Measurements from ENCODE around the gene NAPEPLD. TPM values are rescaled to one million over a fixed set of nuclear protein-coding genes. Genes with fewer than 3 reads are reported as not detected.

Gene NAPEPLD
- polyA plus RNA-seq, 1 donor from 2014 or later = 8.8 TPM

DNA sequence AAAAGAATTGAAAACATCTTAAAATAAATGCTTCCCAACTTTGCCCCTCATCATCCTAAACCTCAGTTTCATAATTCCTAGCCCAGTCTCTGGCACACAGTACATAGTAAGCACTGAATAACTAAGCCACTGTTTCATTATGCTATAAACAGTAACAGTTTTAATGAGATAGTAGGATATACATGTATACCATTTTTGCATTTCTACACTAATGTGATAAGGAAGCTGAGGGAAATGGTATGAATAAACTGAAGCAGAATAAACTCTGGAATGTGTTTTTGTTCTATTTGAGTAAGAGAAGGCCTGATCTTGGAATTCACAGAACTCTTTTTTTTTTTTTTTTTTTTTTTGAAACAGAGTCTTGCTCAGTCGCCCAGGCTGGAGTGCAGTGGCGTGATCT, 8.8 kb downstream of the NAPEPLD start:
- H4K20me1 ChIP-seq (ENCODE audit: insufficient read depth) = no peaks in the 10 kb centered on the region
- no peaks in the 10 kb centered on the region for H3K9me2 ChIP-seq (ENCODE audit: insufficient read depth, low read length)
- no peak overlapping the region for H3K27ac ChIP-seq (ENCODE audit: low read length)
- TF ChIP-seq, protein P1, sequence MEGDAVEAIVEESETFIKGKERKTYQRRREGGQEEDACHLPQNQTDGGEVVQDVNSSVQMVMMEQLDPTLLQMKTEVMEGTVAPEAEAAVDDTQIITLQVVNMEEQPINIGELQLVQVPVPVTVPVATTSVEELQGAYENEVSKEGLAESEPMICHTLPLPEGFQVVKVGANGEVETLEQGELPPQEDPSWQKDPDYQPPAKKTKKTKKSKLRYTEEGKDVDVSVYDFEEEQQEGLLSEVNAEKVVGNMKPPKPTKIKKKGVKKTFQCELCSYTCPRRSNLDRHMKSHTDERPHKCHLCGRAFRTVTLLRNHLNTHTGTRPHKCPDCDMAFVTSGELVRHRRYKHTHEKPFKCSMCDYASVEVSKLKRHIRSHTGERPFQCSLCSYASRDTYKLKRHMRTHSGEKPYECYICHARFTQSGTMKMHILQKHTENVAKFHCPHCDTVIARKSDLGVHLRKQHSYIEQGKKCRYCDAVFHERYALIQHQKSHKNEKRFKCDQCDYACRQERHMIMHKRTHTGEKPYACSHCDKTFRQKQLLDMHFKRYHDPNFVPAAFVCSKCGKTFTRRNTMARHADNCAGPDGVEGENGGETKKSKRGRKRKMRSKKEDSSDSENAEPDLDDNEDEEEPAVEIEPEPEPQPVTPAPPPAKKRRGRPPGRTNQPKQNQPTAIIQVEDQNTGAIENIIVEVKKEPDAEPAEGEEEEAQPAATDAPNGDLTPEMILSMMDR (IDR thresholded peaks at IDR 0.05; ENCODE audit: poor library complexity, severe bottlenecking) = no peak
- TF ChIP-seq EZH2 (IDR thresholded peaks at IDR 0.05; ENCODE audit: borderline replicate concordance, insufficient read depth, low read length, poor library complexity, severe bottlenecking) (no peak), TAF1 (IDR thresholded peaks at IDR 0.05; ENCODE audit: low read depth) (no peak), POLR2AphosphoS5 (IDR thresholded peaks at IDR 0.05) (no peak)
- no peak overlapping the region for H3K9ac ChIP-seq (ENCODE audit: low read length)
- H3F3A ChIP-seq (ENCODE audit: insufficient read depth, low read length, poor library complexity, severe bottlenecking) = no peaks in the 10 kb centered on the region
- H3K4me3 ChIP-seq (ENCODE audit: low read length) = no peak overlapping the region
- H3K4me2 ChIP-seq (ENCODE audit: low read length) = no peak overlapping the region
- H3K36me3 ChIP-seq (ENCODE audit: insufficient read depth, low read length) = no peaks in the 10 kb centered on the region
- no peaks in the 10 kb centered on the region for H3K9me3 ChIP-seq (ENCODE audit: low read length)
- H3K79me2 ChIP-seq (replicated peaks; ENCODE audit: insufficient read depth, low read length) = no peaks in the 10 kb centered on the region
- no peak overlapping the region for H2AFZ ChIP-seq (ENCODE audit: low read depth, low read length)
- no peaks in the 10 kb centered on the region for H3K27me3 ChIP-seq (ENCODE audit: insufficient read depth, low read depth, low read length)

- Histone ChIP-seq H2AFZ (ENCODE audit: low read depth, low read length) (no peak overlapping the region), H3K4me3 (ENCODE audit: low read length) (no peak overlapping the region), H3F3A (ENCODE audit: insufficient read depth, low read length, poor library complexity, severe bottlenecking) (no peaks in the 10 kb centered on the region), H3K27ac (ENCODE audit: low read length) (no peak overlapping the region), H3K27me3 (ENCODE audit: insufficient read depth, low read depth, low read length) (no peaks in the 10 kb centered on the region), H3K79me2 (replicated peaks; ENCODE audit: insufficient read depth, low read length) (no peaks in the 10 kb centered on the region), H4K20me1 (ENCODE audit: insufficient read depth) (no peaks in the 10 kb centered on the region), H3K9me2 (ENCODE audit: insufficient read depth, low read length) (no peaks in the 10 kb centered on the region), H3K4me2 (ENCODE audit: low read length) (no peak overlapping the region), H3K36me3 (ENCODE audit: insufficient read depth, low read length) (no peaks in the 10 kb centered on the region), H3K9ac (ENCODE audit: low read length) (no peak overlapping the region), H3K9me3 (ENCODE audit: low read length) (no peaks in the 10 kb centered on the region)
- TF ChIP-seq RAD21 (conservative IDR thresholded peaks at IDR 0.05) (no peak), EZH2 (IDR thresholded peaks at IDR 0.05; ENCODE audit: borderline replicate concordance, insufficient read depth, low read length, poor library complexity, severe bottlenecking) (no peak), EP300 (conservative IDR thresholded peaks at IDR 0.05; ENCODE audit: poor library complexity, severe bottlenecking) (no peak)
Measured at GRCh38 chr7:103134836-103135554, 13.9 kb downstream of the NAPEPLD start.

DNA sequence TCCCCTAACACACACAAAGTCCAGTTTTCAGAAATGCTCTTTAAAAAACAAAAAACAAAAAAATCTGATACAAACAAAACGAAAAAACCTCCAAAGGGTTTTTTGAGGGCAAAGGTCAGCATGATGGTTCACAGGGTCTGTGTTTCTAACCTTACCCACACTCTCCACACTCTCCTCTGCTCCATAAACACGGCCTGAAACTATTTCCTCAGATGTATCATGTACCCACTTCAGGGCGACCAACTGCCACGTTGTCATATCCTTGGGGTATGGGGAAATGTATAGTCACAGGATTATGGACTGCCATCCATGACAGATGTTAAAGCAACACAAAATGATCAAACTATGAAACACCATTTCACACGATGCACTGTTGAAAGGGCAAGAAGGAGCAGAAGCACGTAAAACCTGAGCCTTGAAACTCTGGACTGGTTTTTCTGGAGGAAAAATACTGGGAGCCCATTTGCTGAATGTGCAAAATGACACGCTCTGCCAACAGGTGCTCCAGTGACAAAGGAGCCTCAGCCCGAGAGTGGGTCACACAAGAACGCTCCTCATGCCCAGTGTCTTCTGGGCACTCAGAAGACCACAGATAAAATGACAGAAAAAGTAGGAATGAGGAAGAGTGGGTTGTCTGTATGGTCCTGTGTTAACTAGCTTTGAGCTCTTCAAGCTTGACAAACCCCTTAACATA, 15.8 kb downstream of the NAPEPLD start:
- H2AFZ ChIP-seq (ENCODE audit: low read depth, low read length) = no peak overlapping the region
- peaks cover 2% of the 10 kb centered on the region for H3K36me3 ChIP-seq (ENCODE audit: insufficient read depth, low read length)
- H3K9me3 ChIP-seq (ENCODE audit: low read length) = no peaks in the 10 kb centered on the region
- H3K27me3 ChIP-seq (ENCODE audit: insufficient read depth, low read depth, low read length) = no peaks in the 10 kb centered on the region
- TF ChIP-seq SMC3 (conservative IDR thresholded peaks at IDR 0.05; ENCODE audit: poor library complexity) (no peak), TAF1 (IDR thresholded peaks at IDR 0.05; ENCODE audit: low read depth) (no peak), POLR2AphosphoS5 (IDR thresholded peaks at IDR 0.05) (no peak), MXI1 (conservative IDR thresholded peaks at IDR 0.05; ENCODE audit: poor library complexity, severe bottlenecking) (no peak), REST (IDR thresholded peaks at IDR 0.05; ENCODE audit: borderline replicate concordance) (no peak), EP300 (conservative IDR thresholded peaks at IDR 0.05; ENCODE audit: poor library complexity, severe bottlenecking) (no peak), EZH2 (IDR thresholded peaks at IDR 0.05; ENCODE audit: borderline replicate concordance, insufficient read depth, low read length, poor library complexity, severe bottlenecking) (no peak), RAD21 (conservative IDR thresholded peaks at IDR 0.05) (no peak)
- TF ChIP-seq, protein P1 (IDR thresholded peaks at IDR 0.05; ENCODE audit: poor library complexity, severe bottlenecking) = no peak
- no peaks in the 10 kb centered on the region for H3F3A ChIP-seq (ENCODE audit: insufficient read depth, low read length, poor library complexity, severe bottlenecking)
- H3K9ac ChIP-seq (ENCODE audit: low read length) = no peak overlapping the region
- H3K79me2 ChIP-seq (replicated peaks; ENCODE audit: insufficient read depth, low read length) = no peaks in the 10 kb centered on the region
- no peak overlapping the region for H3K27ac ChIP-seq (ENCODE audit: low read length)
- H4K20me1 ChIP-seq (ENCODE audit: insufficient read depth) = no peaks in the 10 kb centered on the region
- no peak overlapping the region for H3K4me3 ChIP-seq (ENCODE audit: low read length)
- H3K9me2 ChIP-seq (ENCODE audit: insufficient read depth, low read length) = no peaks in the 10 kb centered on the region
- no peak overlapping the region for H3K4me2 ChIP-seq (ENCODE audit: low read length)
